Kidney capillary endothelial cell (primary cell): ENCODE data around the gene LINGO3.

Source experiments
- DNase-seq: peaks from one replicate; pipeline ENCODE4 v3.0.0-alpha.2; 2018; ENCODE audit warnings: low spot score

LINGO3 gene

DNA sequence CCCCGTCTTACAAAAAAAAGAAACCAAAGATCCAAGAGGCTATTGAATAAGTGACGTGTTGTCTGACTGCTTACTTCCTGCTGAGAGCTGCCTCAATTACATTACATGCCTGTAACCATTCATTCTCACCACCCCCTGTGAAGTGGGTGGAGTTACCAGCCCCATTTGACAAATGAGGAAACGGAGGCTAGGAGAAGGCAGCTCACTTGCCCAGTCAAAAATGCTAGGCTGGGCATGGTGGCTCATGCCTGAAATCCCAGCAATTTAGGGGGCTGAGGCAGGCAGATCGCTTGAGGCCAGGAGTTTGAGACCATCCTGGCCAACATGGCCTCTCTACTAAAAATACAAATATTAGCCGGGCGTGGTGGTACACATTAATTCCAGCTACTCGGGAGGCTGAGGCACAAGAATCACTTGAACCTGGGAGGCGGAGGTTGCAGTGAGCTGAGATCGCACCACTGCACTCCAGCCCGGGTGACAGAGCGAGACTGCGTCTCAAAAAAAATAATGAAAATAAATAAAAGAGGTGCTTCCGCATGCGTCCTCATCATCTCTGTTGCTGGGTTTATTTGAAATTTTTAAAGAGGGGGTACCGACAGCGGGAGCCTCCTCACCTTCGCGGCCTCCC lies 19.9 kb upstream of the LINGO3 start:
- peak; percentile 87 for DNase-seq

DNA sequence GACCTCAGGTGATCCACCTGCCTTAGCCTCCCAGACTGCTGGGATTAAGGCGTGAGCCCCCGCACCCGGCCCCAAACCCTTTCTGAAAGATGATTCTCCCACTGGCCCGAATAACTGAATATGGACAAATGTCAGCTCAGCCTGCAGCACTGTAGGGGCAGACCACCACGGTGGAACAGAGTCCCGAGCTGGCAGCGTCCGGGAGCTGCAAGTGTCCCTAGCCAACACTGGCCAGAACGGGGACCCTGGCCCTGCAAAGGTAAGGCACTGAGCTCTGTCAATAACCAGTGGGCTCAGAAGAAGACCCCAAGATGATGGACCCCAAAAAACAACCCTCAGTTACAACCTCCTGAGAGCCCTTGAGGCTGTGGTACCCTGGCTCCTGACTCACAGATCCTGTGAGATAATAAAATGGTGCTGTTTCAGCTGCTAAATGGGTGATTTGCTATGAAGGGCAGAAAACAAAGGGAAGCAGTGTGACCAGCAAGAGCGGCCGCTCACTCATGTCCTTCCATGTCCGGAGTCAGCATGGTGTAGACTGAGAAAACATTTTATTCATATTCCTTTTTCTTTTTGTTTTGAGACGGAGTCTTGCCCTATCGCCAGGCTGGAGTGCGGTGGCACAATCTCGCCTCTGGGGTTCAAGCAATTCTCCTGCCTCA lies 18.9 kb upstream of the LINGO3 start:
- no peak for DNase-seq

DNA sequence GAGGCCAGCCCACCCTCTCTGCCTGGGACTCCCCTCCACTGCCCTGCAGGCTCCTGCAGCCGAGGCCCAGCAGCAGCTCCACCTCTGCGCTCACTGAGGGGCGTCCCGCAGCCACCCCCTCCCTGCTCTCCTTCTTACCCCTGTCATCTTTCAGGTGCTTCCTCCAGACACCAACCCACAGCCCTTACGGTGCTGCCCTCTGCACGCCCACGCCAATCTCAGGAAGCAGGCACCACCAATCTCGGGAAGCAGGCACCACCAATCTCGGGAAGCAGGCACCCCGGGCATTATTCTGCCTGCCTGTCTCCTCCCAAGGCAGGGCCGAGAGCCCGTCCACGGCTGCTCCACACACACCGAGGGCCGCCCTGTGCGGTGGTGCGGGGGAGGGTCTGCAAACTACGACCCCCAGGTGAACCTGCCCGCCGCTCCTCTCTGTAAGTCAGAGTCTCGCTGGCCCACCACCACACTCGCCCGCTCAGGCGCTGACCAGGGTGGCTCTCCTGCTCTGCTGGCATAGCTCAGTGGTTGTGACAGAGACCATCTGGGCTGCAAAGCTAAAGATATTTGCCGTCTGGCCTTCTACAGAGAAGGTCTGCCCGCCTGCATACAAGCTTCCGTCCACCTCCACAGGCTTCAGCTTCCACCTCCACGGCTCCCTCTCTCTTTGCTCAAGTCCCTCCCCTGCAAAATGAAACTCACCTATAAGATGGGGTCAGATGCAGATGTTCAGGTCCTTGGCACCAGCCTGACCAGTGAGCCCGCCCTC lies 17.5 kb upstream of the LINGO3 start:
- no peak for DNase-seq

DNA sequence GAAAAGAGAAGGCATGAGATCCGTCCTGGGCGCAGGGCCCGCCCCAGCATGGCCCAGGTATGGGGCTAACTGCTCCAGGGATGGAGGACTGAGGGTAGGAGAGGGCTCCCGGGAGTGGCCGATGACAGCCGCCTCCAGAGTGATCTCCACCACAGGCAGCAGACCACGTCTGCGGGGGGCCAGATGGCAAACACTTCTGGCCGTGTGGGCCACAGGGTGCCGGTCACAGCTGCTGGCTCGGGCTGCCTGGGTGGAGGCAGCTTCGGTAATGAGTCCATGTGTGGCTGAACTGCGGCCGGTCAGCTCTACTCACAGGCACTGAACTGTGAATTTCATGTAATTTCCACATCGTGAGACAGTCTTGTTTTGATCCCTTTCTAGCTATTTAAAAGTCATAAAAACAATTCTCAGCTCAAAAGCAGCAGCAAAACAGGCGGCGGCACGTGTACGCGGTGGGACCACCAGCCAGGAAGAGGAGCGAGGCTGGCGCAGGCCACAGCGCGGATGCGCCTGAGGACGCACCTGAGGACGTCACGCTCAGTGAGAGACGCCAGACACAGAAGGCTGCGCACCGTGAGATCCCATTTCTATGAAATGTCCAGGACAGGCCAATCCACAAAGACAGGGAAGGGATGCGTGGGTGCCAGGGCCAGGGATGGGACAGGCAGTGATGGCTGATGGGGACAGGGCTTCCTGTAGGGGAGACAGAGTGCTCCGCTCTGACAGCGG lies 16.4 kb upstream of the LINGO3 start:
- DNase-seq, result no peak

DNA sequence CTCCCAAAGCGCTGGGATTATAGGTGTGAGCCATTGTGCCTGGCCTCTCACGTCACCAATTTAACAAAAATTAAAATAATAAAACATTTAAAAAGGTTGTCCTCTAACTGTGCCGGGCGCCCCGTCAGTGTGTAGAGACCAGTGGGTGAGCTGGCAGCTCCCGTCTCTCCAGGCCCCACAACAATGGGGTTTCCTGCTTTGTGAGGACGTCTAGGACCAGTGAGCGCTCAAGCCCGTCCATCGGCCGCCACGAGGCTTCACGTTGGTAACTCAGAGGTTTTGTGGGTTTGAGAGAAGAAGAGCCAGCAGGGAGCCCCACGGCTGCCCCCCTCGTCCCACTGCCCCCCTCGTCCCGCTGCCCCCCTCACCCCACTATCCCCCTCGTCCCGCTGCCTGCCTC lies 15.8 kb upstream of the LINGO3 start:
- DNase-seq, result no peak

DNA sequence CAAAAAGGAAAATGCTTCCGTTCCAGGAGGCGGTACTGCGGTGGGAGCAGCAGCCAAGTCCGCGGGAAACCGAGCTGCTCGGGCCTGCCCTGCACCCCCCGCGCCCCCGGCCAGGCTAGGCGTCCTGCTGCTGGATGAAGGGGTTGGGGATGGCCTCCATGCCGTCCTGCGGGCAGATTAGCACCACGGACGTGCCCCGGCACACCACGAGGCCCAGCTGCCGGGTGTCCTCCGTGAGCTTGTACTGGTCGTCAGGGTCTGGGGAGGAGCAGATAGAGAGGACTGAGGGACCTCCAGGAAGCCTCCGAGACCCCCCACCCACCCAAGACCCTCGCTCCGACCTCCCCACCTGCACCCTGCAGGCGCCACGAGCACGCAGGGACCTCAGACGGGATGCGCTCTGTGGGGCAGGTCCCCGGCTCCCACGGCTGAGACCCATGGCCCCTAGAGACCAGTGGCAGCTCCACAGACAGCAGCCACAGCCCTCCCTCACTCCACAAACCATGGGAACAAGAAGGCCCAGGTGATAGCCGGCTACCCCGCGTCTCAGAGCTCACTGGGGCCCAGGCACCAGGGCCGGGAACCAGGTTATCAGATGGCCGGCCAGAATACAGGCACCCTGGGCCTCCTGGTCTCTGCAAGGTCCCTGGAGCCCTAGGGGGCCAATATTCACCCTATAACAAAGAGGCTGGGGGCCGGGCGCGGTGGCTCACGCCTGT lies 13.8 kb upstream of the LINGO3 start:
- no peak for DNase-seq

DNA sequence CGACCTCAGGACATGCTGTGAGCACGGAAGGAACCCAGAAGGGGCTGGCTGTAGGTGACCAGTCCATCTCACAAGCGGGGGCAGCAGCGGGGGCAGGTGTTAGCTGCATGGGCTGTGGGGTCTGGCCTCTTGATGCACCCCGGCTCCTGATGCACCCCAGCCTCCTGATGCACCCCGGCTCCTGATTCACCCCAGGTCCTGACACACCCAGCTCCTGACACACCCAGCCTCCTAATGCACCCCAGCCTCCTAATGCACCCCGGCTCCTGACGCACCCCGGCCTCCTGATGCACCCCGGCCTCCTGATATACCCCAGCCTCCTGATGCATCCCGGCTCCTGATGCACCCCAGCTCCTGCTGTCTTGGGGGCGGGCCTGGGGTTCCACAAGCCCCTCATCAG lies 13.0 kb upstream of the LINGO3 start:
- DNase-seq, result no peak

DNA sequence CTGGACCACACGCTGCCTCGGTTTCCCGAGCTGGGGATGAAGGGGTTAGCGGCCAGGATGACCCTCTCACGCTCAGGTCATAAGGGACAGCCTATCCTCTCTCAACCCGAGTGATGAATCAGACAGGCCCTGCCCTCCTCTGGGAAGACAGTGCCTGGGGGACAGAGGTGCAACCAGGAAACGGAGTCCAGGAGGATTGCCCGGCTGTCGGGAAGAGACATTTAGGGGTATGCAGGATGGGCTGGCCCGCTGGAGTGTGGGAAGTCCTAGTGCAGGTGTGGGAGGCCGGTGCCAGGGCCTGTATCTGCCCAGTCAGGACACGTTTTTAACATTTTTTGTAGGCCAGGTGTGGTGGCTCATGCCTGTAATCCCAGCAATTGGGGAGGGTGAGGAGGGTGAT lies 12.1 kb upstream of the LINGO3 start:
- no peak for DNase-seq

DNA sequence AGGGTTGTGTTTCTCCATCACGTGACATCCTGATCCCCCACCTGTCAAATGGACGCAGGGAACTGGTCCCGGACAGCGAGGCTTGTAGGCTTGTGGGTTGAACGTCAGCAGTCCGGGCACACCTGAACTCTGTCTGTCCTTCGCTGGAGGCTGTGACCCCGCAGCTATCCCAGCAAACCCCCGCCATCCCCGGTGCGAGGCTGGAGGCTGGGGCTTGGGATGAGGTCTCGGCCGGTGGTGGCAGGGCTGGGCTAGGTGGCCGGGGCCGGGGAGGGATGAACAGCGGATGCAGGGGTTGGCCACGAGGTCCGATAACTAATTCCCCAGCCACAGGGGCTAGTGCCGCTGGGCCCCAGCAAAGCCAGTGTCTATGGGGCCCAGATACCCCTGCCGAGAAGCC lies 11.6 kb upstream of the LINGO3 start:
- DNase-seq, result no peak

DNA sequence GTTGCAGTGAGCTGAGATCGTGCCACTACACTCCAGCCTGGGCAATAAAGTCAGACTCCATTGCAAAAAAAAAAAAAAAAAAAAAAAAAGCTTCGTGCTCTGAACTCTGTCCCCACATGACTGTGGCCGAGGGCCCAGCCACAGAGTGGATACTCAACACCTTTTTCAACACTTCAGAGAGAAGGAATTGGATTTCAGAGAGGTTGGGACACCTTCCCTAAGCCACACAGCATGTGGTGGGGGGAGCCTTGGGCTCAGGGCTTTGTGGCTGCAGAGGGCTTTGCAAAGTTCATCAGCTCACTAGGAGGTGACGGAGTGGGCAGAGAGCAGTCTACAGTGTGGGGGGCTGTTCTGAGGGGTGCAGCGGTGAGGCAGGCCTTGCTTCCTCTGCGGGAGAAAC lies 11.0 kb upstream of the LINGO3 start:
- DNase-seq, result no peak

DNA sequence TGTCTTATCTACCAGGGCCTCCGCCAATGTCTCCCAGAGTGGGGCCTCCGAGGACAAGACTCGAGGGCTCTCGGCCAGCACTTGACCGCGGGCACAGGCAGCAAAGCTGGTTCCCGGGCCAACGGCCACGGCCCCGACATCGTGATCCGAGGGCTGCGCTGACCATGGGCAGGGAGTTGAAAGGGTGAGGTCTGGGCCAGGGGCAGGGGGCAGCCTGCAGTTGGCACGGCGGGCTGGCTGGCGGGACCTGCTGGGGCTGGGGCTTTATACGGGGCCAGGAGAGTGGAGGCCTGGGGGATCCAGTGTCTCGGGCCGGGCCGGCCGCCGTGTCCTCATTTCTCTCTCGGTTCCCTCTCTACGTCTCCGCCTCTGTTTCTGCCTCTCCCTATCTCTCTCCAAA lies 9.8 kb upstream of the LINGO3 start:
- DNase-seq, result no peak

DNA sequence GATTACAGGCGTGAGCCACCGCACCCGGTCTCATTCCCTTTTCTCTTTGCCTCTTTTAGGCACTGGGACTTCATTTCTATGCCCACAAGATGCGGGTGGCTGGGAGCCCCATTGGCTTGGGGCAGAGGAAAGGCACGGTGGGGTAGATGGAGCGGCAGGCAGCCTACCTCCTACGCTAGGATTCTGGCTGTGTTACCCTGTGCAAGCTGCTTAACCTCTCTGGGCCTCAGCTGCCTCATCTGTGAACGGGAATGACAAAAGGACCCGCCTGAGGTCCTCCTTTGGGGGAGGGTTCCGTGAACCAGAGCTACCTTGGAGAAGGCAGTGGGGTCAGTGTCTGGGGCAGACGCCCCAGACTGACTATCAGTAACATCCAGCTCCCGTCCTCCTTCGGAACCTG lies 9.3 kb upstream of the LINGO3 start:
- DNase-seq, result no peak

DNA sequence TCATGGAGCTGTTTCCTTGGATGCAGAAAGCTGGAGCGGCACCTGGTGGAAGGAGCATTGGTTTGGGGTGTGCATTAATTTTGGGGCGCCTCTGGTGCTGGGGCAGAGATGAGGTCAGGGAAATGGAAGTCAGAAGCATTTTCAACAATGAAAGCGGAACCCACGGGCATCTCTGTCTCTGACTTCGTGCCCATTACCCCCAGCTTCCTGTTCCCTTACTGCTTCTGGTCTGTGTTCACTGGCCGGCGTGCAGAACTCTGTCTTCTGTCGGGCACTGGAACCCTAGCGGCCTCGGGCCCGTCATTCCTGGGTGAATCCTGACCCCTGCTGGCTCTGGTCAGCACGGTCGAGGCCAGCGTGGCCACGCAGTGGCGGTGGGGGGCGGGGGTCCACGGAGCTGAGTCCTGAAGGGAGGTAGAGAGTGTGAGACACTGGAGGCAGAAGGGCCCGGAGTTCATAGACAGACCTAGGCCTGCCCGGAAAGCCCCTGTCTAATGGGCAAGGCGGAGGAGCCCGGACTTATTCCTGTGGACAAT lies 7.9 kb upstream of the LINGO3 start:
- no peak for DNase-seq

DNA sequence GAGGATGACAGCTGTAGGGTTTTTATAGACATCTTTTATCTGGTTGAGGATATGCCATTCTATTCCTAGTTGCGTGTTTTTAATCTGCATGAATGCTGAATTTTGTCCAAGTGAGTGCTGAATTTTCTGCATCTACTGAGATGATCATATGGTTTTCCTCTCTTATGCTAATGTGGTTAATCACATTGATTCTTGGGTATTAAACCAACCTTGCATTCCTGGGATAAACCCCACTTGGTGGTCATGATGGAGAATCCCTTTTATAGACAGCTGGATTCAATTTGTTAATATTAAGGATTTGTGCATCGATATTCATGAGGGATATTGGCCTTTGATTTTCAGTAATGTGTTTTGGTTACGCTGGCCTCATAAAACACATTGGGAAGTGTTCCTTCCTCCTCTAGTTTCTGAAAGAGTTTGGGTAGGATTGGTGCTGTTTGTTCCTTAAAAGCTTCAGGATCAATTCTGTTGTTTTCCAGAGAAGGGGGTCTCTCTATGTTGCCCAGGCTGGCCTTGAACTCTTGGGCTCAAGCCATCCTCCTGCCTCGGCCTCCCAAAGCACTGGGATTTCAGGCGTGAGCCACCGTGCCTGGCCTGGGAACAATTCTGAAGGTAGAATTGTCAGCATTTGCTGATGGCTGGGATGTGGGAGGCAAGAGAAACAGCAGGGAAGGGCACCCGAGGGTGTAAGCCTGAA lies 7.3 kb upstream of the LINGO3 start:
- DNase-seq, result no peak

DNA sequence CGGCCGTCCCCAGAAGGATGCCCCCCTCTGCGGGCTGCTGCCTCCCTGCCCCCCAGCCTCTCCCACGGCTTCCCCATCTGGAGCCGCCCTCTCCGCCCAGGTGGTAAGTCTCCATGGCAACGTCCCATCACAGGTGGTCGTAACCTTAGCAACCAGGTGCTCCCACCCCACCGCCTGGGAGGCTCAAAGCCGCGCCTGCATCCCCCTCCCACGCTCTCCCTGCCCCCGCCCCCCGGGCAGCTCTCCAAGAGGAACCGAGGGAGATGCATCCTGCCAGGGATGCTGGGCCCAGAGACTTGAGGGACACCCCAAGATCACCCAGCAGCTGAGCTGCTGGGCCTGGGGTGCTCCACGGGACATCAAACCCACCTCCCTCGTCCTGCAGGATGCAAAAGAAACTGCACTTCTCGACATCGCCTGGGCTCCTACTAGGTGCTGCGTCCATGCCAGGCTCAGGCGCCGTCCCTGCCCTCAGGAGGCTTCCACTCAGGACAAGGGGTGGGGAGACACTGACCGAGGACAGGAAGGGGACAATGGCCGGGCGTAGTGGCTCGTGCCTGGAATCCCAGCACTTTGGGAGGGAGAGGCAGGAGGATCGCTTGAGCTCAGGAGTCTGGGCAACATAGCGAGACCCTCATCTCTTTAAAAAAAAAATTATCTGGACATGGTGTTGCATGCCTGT lies 5.0 kb upstream of the LINGO3 start:
- no peak for DNase-seq

DNA sequence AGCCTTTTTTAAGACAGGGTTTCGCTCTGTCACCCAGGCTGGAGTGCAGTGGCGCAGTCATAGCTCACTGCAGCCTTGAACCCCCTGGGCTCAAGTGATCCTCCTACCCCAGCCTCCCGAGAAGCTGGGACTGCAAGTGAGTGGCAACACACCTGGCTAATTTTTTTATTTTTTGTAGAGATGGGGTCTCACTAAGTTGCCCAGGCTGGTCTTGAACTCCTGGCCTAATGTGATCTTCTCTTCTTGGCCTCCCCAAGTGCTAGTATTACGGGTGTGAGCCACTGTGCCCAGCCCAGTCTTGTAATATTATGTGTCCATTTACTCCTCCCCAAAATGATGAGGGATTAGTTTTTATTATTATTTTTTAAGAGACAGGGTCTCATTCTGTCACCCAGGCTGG lies 3.1 kb upstream of the LINGO3 start:
- DNase-seq, result no peak

DNA sequence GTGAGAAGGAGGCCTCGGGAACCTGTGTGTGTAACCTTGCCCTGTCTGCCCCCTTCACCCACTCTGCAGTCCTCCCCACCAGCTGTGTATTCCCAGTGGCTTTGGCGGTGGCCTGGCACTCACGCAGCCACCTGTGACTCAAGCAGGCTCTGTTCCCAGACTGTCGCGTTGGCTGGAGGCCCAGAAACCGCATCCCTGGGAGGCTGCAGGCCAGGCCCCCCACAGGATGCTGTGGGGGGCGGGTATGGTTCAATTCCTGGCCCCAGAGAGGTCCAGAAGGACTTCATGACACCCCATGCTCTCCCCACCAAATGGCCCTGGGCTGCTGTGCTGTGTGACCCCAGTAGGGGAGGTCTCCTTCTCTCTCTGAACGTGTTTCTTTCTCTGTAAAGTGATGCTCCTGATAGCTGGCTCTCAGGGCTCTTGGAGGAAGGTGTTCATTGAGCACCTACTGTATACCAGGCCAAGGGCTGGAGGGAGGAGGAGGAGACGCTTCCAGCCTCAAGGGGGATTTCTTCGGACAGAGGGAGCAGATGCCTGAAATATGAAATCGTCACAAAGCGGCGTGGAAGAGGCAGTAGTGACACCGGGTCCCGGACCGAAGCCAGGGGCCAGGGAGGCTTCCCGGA lies 1.9 kb upstream of the LINGO3 start:
- DNase-seq, result no peak

DNA sequence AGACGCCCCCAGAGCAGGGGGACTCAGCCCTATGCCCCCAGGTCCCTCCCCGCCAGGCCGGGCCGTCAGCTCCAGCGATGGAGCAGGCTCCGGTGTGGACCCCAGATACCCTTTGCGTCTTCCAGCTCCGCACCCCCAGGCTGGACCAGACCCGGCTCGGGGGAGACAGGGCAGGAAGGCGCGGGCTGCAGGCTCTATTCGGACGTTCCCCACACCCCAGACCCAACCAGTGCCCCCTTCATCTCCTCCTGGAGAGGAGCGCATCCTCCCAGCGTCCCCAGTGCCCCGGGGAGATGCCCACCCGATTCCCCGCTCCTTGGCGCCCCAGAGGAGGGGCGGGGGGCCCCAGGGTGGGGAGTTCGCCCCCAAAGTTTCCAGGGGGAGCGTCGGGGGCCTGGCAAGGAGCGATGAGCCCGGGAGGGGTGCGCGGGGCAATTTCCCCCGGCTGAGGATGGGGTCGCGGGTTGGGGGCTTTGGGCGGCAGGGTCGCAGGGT lies 389 bp downstream of the LINGO3 start:
- no peak for DNase-seq

DNA sequence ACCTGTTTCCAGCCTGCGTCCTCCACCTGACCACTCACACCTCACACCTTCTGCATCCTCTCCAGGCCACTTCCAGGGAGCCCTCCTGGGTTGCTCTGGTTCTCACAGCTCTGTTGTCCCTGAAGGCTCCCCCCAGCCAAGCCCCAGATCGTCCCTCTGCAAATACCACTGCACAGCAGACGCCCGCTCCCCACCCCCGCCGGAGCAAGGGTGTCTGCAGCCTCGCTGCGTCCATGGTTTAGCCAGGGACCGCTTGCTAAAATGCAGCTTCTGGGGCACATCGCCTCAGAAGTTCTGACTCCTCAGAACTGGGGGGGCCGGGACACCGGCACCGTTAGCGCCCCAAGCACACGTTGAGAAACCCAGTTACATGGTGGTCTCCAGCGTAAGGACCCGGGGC lies 983 bp downstream of the LINGO3 start:
- DNase-seq, result no peak

DNA sequence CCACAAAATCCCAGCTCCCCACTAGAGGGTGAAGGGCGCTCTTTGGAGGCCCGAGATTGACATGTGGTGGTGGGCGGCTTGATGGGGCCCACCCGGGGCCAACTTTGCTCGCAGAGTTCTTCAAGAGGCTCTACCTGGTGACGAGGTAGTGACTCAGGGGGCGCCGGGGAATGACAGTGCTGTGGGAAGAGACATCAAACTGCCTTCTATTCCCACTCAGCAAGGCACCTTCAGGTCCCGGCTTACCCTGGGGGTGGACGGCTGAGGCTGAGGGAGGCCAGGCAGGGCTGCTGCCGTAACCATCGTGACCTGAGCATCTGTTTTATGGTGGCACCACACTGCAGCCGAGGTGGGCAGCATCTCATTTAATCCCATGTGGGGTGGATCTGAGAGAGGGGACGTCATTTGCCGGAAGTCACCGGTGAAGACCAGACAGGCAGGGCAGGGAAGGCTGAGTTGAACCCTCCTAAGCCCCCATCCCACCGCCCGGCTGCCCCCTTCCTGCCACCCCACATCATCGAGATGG lies 1.6 kb downstream of the LINGO3 start:
- DNase-seq, result no peak
